Stimulated activated CD4-positive, alpha-beta T cell treated with anti-CD3 and anti-CD28 coated beads, Interleukin-12 subunit alpha, Interleukin-12 subunit beta, amount 100 ng/mL, for 24 hours (primary cell): ENCODE data around the gene ISM2.

ENCODE experiments used
- DNase-seq, 2 experiments: peaks; one replicate each; pipeline ENCODE4 v3.0.0-alpha.2; 2020; ENCODE audit warnings: low read depth in 2 of 2

The ISM2 gene

DNA sequence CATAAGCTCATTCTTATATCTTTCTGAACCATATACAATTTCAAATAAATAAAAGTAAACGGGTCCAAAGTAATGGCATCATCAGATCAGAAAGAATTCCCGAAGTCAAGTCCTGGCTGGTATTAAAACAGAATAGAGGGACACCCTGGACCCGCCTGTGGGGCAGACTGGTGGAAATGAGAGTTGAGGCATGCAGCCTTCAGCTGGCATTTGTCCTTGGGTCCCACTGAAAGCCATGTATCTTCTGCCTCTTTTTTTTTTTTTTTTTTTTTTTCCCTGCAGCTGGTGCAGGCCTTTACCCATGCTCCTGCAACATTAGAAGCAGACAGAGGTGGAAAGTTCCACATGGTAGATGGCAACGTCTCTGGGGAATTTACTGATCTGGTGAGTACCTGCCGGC, 30.8 kb downstream of the ISM2 start:
- DNase-seq, result no peak

DNA sequence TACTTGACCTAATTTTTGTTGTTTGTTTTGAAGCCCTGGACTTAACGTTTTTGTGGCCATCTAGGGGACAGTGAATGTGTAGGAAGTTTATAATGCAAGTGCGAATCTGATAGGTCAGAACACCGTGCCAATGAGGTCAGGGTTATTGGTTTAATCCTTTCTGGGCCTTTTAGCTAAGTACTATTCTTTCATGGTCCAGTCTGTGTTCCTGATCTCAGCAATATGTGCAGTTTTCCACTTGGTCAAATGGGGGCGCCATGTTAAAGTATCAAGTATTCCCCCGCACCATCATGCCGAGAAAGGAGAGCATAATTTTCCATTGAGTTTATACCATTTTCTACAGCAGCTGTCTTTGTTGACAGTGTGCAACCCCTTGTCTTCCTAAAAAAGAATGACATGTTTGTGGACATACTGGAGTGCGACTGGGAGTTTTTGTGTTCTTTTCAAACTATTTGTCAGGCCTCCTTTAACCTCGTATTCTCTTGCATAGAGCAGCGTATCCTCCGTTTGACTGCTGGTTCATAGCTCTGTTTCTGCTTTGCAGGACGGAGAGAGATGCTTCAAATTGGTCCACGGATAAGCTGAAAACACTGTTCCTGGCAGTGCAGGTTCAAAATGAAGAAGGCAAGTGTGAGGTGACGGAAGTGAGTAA, 39.4 kb downstream of the ISM2 start:
- peak; percentile 20 to 71 for DNase-seq

DNA sequence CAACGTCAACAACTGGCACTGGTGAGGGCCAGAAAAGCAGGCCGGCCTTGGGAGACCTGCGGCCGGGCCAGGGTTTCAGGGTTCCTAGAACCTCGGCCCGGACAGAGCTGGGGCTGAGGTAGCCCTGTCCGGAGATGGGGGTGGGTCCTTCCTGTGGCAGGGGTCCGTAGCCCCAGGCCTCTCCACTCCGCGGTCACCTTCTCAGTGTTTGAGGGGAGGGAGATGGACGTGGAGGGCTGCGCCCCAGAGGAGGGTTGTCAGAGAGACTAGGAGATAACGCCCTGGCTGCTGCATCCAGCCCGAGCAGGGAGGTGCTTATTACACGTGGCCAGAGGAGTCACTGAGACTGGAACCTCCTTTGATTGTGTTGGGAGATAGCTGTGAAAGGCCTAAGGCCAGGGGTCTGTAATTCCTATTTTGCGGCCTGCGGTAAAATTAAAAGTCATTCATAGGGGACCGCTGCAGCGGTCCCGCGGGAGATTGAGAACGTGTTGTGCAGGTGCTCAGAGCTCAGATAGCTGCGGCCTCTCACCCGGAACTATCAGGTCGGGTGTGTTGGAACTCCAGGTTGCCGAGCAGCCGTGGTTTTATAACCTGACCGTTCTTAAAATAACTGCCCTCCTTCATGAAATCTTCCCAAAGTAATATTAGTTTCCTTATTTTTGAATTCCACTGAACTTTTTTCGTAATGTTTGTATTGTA, 40.2 kb downstream of the ISM2 start:
- peak; percentile 6 to 18 for DNase-seq

DNA sequence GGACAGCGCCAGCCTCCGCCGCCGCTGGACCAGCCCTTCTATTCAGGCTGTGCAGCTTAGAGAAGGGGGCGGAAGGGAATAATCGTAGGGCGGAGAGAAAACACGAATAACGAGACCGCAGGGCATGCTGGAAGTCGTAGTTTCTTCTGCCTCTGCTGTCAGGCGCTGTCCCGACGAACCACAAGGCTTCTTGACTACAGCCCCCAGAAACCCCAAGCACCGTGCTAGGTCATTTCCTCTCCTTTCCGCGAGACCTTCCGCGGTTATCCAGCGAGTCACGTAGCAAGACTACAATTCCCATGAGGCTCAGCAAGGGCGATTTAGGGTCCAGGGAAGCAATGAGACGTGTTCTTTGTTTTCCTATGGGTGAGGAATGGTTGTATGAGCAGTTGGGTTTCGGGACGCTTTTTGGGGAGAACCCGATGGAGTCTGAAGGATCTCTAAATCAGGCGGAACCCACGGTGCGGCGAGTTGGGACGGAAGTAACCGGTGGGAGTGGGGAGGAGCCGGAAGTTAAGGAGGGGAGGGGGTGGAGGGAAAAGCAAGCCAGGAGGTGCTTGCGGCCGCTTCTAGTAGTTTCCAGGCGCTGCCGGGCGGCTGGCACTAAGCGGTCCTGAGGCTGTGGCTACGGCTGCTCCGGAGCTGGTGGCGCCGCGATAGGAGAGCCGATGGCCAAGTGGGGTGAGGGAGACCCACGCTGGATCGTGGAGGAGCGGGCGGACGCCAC, 40.9 kb downstream of the ISM2 start, which contains the start of the genes AHSA1 and VIPAS39:
AHSA1 (plus strand) TSS at position 572 of the 727 bp plus-strand sequence; CDS start at position 669, 97 bp downstream.
VIPAS39 (minus strand) TSS at position 80 of the 727 bp plus-strand sequence. CDS start 3,499 bp downstream, outside the sequence.
- DNase-seq, result peak; percentile 86 to 89

DNA sequence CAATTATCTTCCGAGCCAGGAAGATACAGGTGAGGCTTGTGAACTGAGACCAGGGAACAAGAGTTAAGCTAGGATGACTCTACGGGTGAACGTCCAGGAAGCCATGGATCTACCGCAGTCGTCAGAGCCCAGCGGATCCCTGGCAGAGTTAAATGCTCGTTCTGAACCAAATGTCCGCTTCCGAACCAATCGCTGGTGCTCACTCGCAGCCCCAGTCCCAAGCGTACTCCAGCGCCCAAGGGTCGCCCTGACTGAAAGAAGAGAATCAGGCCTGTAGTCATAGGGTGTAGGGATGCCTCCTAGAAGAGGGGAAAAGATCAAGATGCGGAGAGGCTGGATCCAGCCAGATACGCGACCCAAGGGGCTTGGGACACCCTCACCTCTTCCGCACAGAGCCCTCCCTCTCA, 41.5 kb downstream of the ISM2 start:
- DNase-seq, result no peak

- DNase-seq, result no peak
These were observed 42.5 kb downstream of the ISM2 start for GRCh38 chr14:77455966-77456640.

DNA sequence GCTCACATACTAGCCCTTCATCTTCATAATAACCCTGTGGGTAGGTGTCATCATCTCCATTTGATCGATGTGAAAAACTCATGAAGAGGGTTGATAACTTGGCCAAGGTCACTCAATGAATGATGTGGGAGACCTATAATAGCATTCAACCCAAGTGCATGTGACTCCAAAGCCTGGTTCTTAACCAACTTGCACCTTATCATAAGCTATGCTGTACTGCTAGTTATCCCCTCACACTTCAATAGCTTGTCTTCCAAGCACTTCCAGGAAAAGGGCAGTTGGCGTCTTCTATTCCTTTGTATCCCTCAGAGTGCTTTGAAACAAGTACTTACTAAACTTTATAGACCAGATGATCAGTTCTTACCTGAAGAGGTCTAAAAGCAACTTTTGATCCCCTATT, 56.4 kb downstream of the ISM2 start:
- DNase-seq, result no peak

DNA sequence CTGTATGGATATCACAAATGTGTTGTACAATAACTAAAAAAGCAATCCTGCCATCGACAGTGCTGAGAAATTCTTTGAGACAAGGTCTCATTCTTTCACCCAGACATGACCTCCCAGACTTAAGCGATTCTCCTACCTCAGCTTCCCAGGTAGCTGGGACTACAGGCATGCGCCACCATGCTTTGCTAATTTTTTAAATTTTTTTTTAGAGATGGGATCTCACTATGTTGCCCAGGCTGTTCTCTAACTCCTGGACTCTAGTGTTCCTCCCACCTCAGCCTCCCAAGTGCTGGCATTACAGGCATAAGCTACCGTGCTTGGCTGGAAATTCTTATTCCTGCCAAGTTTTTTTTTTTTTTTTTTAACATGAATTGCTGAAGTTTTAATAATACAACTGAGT, 58.8 kb downstream of the ISM2 start:
- DNase-seq, result no peak

- no peak for DNase-seq
These were observed 60.0 kb downstream of the ISM2 start for GRCh38 chr14:77438596-77438995.

- no peak for DNase-seq
These were observed 62.6 kb downstream of the ISM2 start for GRCh38 chr14:77436042-77436441.

DNA sequence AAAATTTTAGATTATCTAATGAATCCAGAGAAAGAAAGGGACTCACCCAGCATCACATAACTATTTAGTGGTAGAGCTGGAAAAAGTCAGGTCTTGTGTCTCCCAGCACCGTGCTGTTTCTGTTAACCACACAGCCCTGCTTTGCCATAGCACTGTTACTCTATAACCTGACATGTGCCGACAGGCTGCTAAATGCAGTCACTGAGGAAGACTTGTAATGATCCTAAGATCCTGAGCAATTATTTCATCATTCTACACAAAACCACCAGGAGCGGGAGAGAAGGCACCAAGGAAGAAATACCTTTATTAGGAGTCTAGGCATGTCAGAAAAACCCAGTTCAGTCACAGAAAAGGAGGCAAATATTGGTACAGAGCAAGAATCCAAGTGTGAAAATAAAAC, 72.2 kb downstream of the ISM2 start:
- DNase-seq, result no peak

GRCh38 chr14:77424862-77425261, 73.8 kb downstream of the ISM2 start:
- DNase-seq, result no peak
